Vagina (tissue), 2 donors: ENCODE measurements around the gene ZNF397. TPM values are rescaled to one million over a fixed set of nuclear protein-coding genes. Genes with fewer than 3 reads are reported as not detected.
A peak's percentile ranks its signal among the peaks of the same experiment; 100 is the strongest.

Experiments used
- DNase-seq, 2 donors: peaks; one replicate each; pipeline ENCODE4 v3.0.0-alpha.2; 2017; ENCODE audit errors: extremely low spot score in 2 of 2
- H3K27ac ChIP-seq: fragments of 200-600 bp; sonication (generic); one replicate; pipeline ENCODE4 v1.5.1; 2019
- H3K27me3 ChIP-seq: fragments of 200-600 bp; sonication (generic); one replicate; pipeline ENCODE4 v1.5.1; 2019
- H3K36me3 ChIP-seq, 2 donors: fragments of 200-600 bp; sonication (generic); one replicate each; pipeline ENCODE4 v1.5.1; 2017 to 2019
- H3K4me1 ChIP-seq: fragments of 200-600 bp; sonication (generic); one replicate; pipeline ENCODE4 v1.5.1; 2019
- H3K4me3 ChIP-seq, 2 donors: fragments of 200-600 bp; sonication (generic); 1 replicate in 1 of 2; 2 replicates in 1 of 2; pipeline ENCODE4 v1.5.1; 2016 to 2019
- H3K9me3 ChIP-seq: fragments of 200-600 bp; sonication (generic); one replicate; pipeline ENCODE4 v1.5.1; 2019
- CTCF ChIP-seq, 3 experiments: fragments of 450-650 bp in 2 of 3; fragments of 200-600 bp in 1 of 3; sonication (generic) in 1 of 3; IDR thresholded peaks; one replicate each; pipeline ENCODE4 v1.5.1; 2017 to 2019; ENCODE audit warnings: antibody characterized with exemption in 3 of 3, mild to moderate bottlenecking in 2 of 3, moderate library complexity in 2 of 3
- POLR2A ChIP-seq, 2 donors: fragments of 450-650 bp; IDR thresholded peaks; one replicate each; pipeline ENCODE4 v1.6.1; 2017; ENCODE audit warnings: antibody characterized with exemption in 2 of 2, mild to moderate bottlenecking in 2 of 2, moderate library complexity in 2 of 2
- POLR2AphosphoS5 ChIP-seq, 2 donors: sonication (generic); formaldehyde crosslinking; IDR thresholded peaks; one replicate each; pipeline ENCODE4 v1.9.0; 2017; ENCODE audit warnings: antibody characterized with exemption in 2 of 2, mild to moderate bottlenecking in 2 of 2, low read depth in 1 of 2; ENCODE audit not compliant: insufficient read depth in 1 of 2
- intact Hi-C: fragments of 100-400 bp; cut with DNase I; formaldehyde crosslinking; loops from one replicate; pipeline ENCODE4 v1.15.1; 2023
- total RNA-seq: library from RNA; depleted of rRNA; stranded (reverse); fragments of >200 nt; gene quantifications from one replicate; pipeline ENCODE4 v1.2.3, GENCODE V29; 2016

Gene ZNF397
- total RNA-seq, 1 donor from 2014 or later, result 31.9 TPM

GRCh38 chr18:35282353-35282752 lies 41.5 kb downstream of the ZNF397 start:
- Histone ChIP-seq H3K4me1 (no peaks in the 10 kb centered on the region), H3K27me3 (no peaks in the 10 kb centered on the region), H3K4me3 (no peak overlapping the region), H3K9me3 (no peaks in the 10 kb centered on the region), H3K27ac (no peak overlapping the region), H3K36me3 (peaks cover 0 to 9% of the 10 kb centered on the region in 2 donors)
- TF ChIP-seq CTCF (IDR thresholded peaks at IDR 0.05) (no peak), POLR2AphosphoS5 (IDR thresholded peaks at IDR 0.05; ENCODE audit: insufficient read depth in 1 of 2, low read depth in 1 of 2) (no peak), POLR2A (IDR thresholded peaks at IDR 0.05) (no peak)
- no peak for DNase-seq
- intact Hi-C loops, result no loop called here

- peaks cover 3% of the 10 kb centered on the region for H3K4me1 ChIP-seq
- H3K9me3 ChIP-seq, result no peaks in the 10 kb centered on the region
- no peaks in the 10 kb centered on the region for H3K27me3 ChIP-seq
- TF ChIP-seq POLR2A (IDR thresholded peaks at IDR 0.05) (no peak), CTCF (IDR thresholded peaks at IDR 0.05) (no peak), POLR2AphosphoS5 (IDR thresholded peaks at IDR 0.05; ENCODE audit: insufficient read depth in 1 of 2, low read depth in 1 of 2) (no peak)
- H3K36me3 ChIP-seq, result peaks cover 0 to 9% of the 10 kb centered on the region in 2 donors
- no peak overlapping the region for H3K27ac ChIP-seq
- no peak for DNase-seq
- intact Hi-C loops, result no loop called here
- no peak overlapping the region for H3K4me3 ChIP-seq
Observed at GRCh38 chr18:35283923-35284794, 43.3 kb downstream of the ZNF397 start.

GRCh38 chr18:35284841-35285240 lies 44.0 kb downstream of the ZNF397 start:
- DNase-seq, result no peak
- H3K9me3 ChIP-seq, result no peaks in the 10 kb centered on the region
- peaks cover 0 to 9% of the 10 kb centered on the region in 2 donors for H3K36me3 ChIP-seq
- H3K4me1 ChIP-seq, result peaks cover 7% of the 10 kb centered on the region
- no peak for TF ChIP-seq POLR2A (IDR thresholded peaks at IDR 0.05)
- no peak for TF ChIP-seq CTCF (IDR thresholded peaks at IDR 0.05)
- TF ChIP-seq POLR2AphosphoS5 (IDR thresholded peaks at IDR 0.05; ENCODE audit: insufficient read depth in 1 of 2, low read depth in 1 of 2), result no peak
- no peak overlapping the region for H3K27ac ChIP-seq
- intact Hi-C loops, result loop anchor here (5.0 kb wide), 1 partner anchor 62 kb away; no protein-coding TSS in a partner anchor
- no peak overlapping the region for H3K4me3 ChIP-seq
- H3K27me3 ChIP-seq, result no peaks in the 10 kb centered on the region

GRCh38 chr18:35289293-35289692 lies 48.5 kb downstream of the ZNF397 start:
- H3K27ac ChIP-seq, result peak overlapping the region; percentile 77
- intact Hi-C loops, result loop anchor here (5.0 kb wide), 1 partner anchor 58 kb away; no protein-coding TSS in a partner anchor
- H3K9me3 ChIP-seq, result no peaks in the 10 kb centered on the region
- TF ChIP-seq CTCF (IDR thresholded peaks at IDR 0.05), result no peak
- TF ChIP-seq POLR2A (IDR thresholded peaks at IDR 0.05), result no peak
- TF ChIP-seq POLR2AphosphoS5 (IDR thresholded peaks at IDR 0.05; ENCODE audit: insufficient read depth in 1 of 2, low read depth in 1 of 2), result no peak
- no peak for DNase-seq
- peaks cover 27% of the 10 kb centered on the region for H3K4me1 ChIP-seq
- H3K27me3 ChIP-seq, result no peaks in the 10 kb centered on the region
- H3K4me3 ChIP-seq, result peak overlapping the region; percentile 66 to 74
- peaks cover 0 to 11% of the 10 kb centered on the region in 2 donors for H3K36me3 ChIP-seq

- Histone ChIP-seq H3K4me1 (peaks cover 27% of the 10 kb centered on the region), H3K27me3 (no peaks in the 10 kb centered on the region), H3K9me3 (no peaks in the 10 kb centered on the region), H3K4me3 (peak overlapping the region; percentile 66 to 74), H3K36me3 (peaks cover 0 to 7% of the 10 kb centered on the region in 2 donors), H3K27ac (peak overlapping the region; percentile 77)
- DNase-seq, result no peak
- TF ChIP-seq POLR2A (IDR thresholded peaks at IDR 0.05), result no peak
- no peak for TF ChIP-seq POLR2AphosphoS5 (IDR thresholded peaks at IDR 0.05; ENCODE audit: insufficient read depth in 1 of 2, low read depth in 1 of 2)
- TF ChIP-seq CTCF (IDR thresholded peaks at IDR 0.05), result no peak
- intact Hi-C loops, result loop anchor here (5.0 kb wide), 1 partner anchor 58 kb away; no protein-coding TSS in a partner anchor
Observed at GRCh38 chr18:35289727-35290093, 48.9 kb downstream of the ZNF397 start.
